K562 (cell line): ENCODE data around the gene MARS1. TPM values are rescaled to one million over a fixed set of nuclear protein-coding genes. Genes with fewer than 3 reads are reported as not detected.

Source experiments
- ATAC-seq: fragments of 200-7000 bp; cut with Tn5 transposase; 3 replicates; pipeline ENCODE4 v1.9.1; 2020; ENCODE audit warnings: moderate library complexity
- BruUV-seq: library from RNA; stranded (reverse); fragments of 400-500 nt; replicated peaks from 2 replicates; lab custom pipeline; 2021; lab: Mats Ljungman, UMichigan
- CTCF ChIA-PET: fragments of 300-600 bp; formaldehyde crosslinking; extraction: SDS; loops from one replicate; lab custom pipeline; 2021; ENCODE audit warnings: low intra/inter-chr PET ratio; lab: Yijun Ruan, JAX
- POLR2A ChIA-PET: fragments of 300-600, 350-650 bp; sonication (Branson Sonifier 250); formaldehyde crosslinking; extraction: SDS; loops from one replicate; lab custom pipeline; 2021; ENCODE audit warnings: antibody characterized with exemption, inconsistent platforms; lab: Yijun Ruan, JAX
- DNase-seq, 4 experiments: peaks; one replicate each; pipeline versions ENCODE4 v3.0.0 to v3.0.0-alpha.2; 2011 to 2018; ENCODE audit warnings: low spot score in 3 of 4, mixed read lengths in 3 of 4; ENCODE audit errors: extremely low read depth in 1 of 4
- FAIRE-seq: peaks from 2 replicates; lab custom pipeline; 2011; peaks lifted over from hg19 to GRCh38; lab: Jason Lieb, UNC
- H2AFZ ChIP-seq: 2 replicates; pipeline ENCODE4 v1.6.0; 2011; ENCODE audit warnings: low read depth, low read length, control low read depth, inconsistent platforms
- H3K27ac ChIP-seq: fragments of 200-600 bp; 3 replicates; pipeline ENCODE4 v1.8.0; 2011; ENCODE audit warnings: low read depth, mild to moderate bottlenecking, control low read depth, inconsistent platforms, low read length, moderate library complexity, mixed read lengths; ENCODE audit errors: extremely low read depth
- H3K27me3 ChIP-seq, 2 experiments: fragments of 300-600 bp in 1 of 2; 2 replicates in 1 of 2; 3 replicates in 1 of 2; pipeline versions ENCODE4 v1.6.0 to v1.8.0; 2011; ENCODE audit warnings: inconsistent platforms in 2 of 2, low read length in 2 of 2, mild to moderate bottlenecking in 1 of 2, mixed read lengths in 1 of 2, moderate library complexity in 1 of 2; ENCODE audit not compliant: control insufficient read depth in 2 of 2, insufficient read depth in 2 of 2
- H3K36me3 ChIP-seq: fragments of 300-600 bp; 3 replicates; pipeline ENCODE4 v1.8.0; 2011; ENCODE audit warnings: mild to moderate bottlenecking, low read length, inconsistent platforms; ENCODE audit not compliant: control insufficient read depth, insufficient read depth
- H3K4me1 ChIP-seq, 2 experiments: fragments of 200-600 bp in 1 of 2; replicated peaks in 1 of 2; 2 replicates in 1 of 2; 3 replicates in 1 of 2; pipeline versions ENCODE4 v1.5.1 to v1.8.0; 2011; ENCODE audit warnings: inconsistent platforms in 2 of 2, low read length in 2 of 2, mild to moderate bottlenecking in 1 of 2, mixed read lengths in 1 of 2, moderate library complexity in 1 of 2; ENCODE audit not compliant: control insufficient read depth in 2 of 2, insufficient read depth in 2 of 2
- H3K4me2 ChIP-seq: 2 replicates; pipeline ENCODE4 v1.6.1; 2011; ENCODE audit warnings: low read length, control low read depth, inconsistent platforms, mixed read lengths; ENCODE audit not compliant: insufficient read depth
- H3K4me3 ChIP-seq: fragments of 200-600 bp; sonication (generic), shearing (Covaris generic); 2 replicates; pipeline ENCODE4 v1.5.1; 2016; ENCODE audit warnings: control low read depth, inconsistent platforms
- H3K79me2 ChIP-seq: fragments of 200-600 bp; 3 replicates; pipeline ENCODE4 v1.8.0; 2011; ENCODE audit warnings: low read length, inconsistent platforms; ENCODE audit not compliant: control insufficient read depth, insufficient read depth
- H3K9ac ChIP-seq, 2 experiments: 2 replicates each; pipeline versions ENCODE4 v1.6.0 to v1.6.1; 2011; ENCODE audit warnings: low read depth in 2 of 2, low read length in 2 of 2, control low read depth in 1 of 2, inconsistent platforms in 1 of 2, mild to moderate bottlenecking in 1 of 2, mixed read lengths in 1 of 2; ENCODE audit not compliant: insufficient read depth in 1 of 2
- H3K9me1 ChIP-seq: one replicate; pipeline ENCODE4 v1.6.0; 2011; ENCODE audit warnings: inconsistent platforms, mild to moderate bottlenecking, low read length, moderate library complexity; ENCODE audit not compliant: control insufficient read depth, insufficient read depth
- H3K9me3 ChIP-seq: replicated peaks from 2 replicates; pipeline ENCODE4 v1.5.1; 2011; ENCODE audit warnings: low read depth, low read length, inconsistent platforms; ENCODE audit not compliant: control insufficient read depth, insufficient read depth
- H4K20me1 ChIP-seq: replicated peaks from 2 replicates; pipeline ENCODE4 v1.6.1; 2011; ENCODE audit warnings: low read length, inconsistent platforms, mixed read lengths; ENCODE audit not compliant: control insufficient read depth, insufficient read depth
- CREM ChIP-seq: IDR thresholded peaks from 2 replicates; pipeline ENCODE4 v1.6.1; 2014; ENCODE audit warnings: antibody characterized with exemption, low read depth
- EGR1 ChIP-seq: fragments of 450-650 bp; conservative IDR thresholded peaks from 2 replicates; pipeline ENCODE4 v1.6.1; 2017; ENCODE audit warnings: mild to moderate bottlenecking
- NFE2 ChIP-seq: IDR thresholded peaks from 2 replicates; pipeline ENCODE4 v1.6.1; 2014; ENCODE audit warnings: antibody characterized with exemption, low read depth
- RBM22 ChIP-seq: fragments of 200-400 bp; formaldehyde crosslinking; IDR thresholded peaks from 2 replicates; pipeline ENCODE4 v1.6.1; 2018; ENCODE audit warnings: low read length, low read depth; ENCODE audit not compliant: poor library complexity, severe bottlenecking
- RNF219 ChIP-seq: fragments of 250-450 bp; sonication (Bioruptor Pico); IDR thresholded peaks from 2 replicates; pipeline ENCODE4 v1.5.0; 2022; ENCODE audit warnings: mild to moderate bottlenecking
- RUNX1 ChIP-seq: sonication (generic); IDR thresholded peaks from 2 replicates; pipeline ENCODE4 v1.6.1; 2016; ENCODE audit warnings: antibody characterized with exemption, low read depth
- SUPT5H ChIP-seq: fragments of 450-650 bp; IDR thresholded peaks from 2 replicates; pipeline ENCODE4 v1.6.1; 2016
- TRIM25 ChIP-seq: fragments of 450-650 bp; IDR thresholded peaks from 2 replicates; pipeline ENCODE4 v1.7.0; 2016; ENCODE audit warnings: borderline replicate concordance
- ZFPM2 ChIP-seq: fragments of 250-450 bp; sonication (Bioruptor Pico); IDR thresholded peaks from 2 replicates; pipeline ENCODE4 v1.5.1; 2022; ENCODE audit warnings: mild to moderate bottlenecking
- ZKSCAN3 ChIP-seq: fragments of 250-450 bp; sonication (Bioruptor Pico); IDR thresholded peaks from 2 replicates; pipeline ENCODE4 v1.4.0; 2020
- ZNF398 ChIP-seq: fragments of 250-450 bp; sonication (Bioruptor Pico); IDR thresholded peaks from 2 replicates; pipeline ENCODE4 v1.8.0; 2021; ENCODE audit warnings: moderate library complexity, mild to moderate bottlenecking, inconsistent platforms
- ZNF583 ChIP-seq: fragments of 250-450 bp; sonication (Bioruptor Pico); IDR thresholded peaks from 2 replicates; pipeline ENCODE4 v1.4.0; 2020
- WGBS: fragments of 100-300 bp; shearing (Covaris generic); methylation state at CpG from one replicate; pipeline ENCODE4 v1.1.6; 2016; ENCODE audit warnings: low coverage, mixed read lengths; ENCODE audit not compliant: insufficient coverage; ENCODE audit errors: missing lambda C conversion rate; 5-methylcytosine and 5-hydroxymethylcytosine counted together
- in situ Hi-C: fragments of 300-500 bp; cut with MboI; formaldehyde crosslinking; loops from 4 replicates; pipeline ENCODE4 v1.15.0; 2018; ENCODE audit warnings: inconsistent platforms, mixed read lengths
- intact Hi-C: fragments of 100-400 bp; cut with micrococcal nuclease; formaldehyde crosslinking; loops from 2 replicates; pipeline ENCODE4 v1.14.2; 2022
- polyA plus RNA-seq, 8 experiments: library from polyadenylated mRNA; depleted of rRNA in 4 of 8; stranded (reverse) in 5 of 8; unstranded in 3 of 8; fragments of >200 nt; fragmentation: Nextera tagmentation in 2 of 8; fragmentation: Illumina TruSeq in 1 of 8; extraction: Ambion mirVana in 2 of 8; extraction: Trizol in 1 of 8; gene quantifications; 2 replicates each; pipeline versions ENCODE4 v1.2.1 to v1.2.3, GENCODE V29; 2011 to 2014; ENCODE audit warnings: inconsistent platforms in 1 of 8, missing spikeins in 1 of 8
- total RNA-seq, 7 experiments: library from RNA; depleted of rRNA in 6 of 7; stranded (reverse); fragments of >200 nt in 6 of 7; fragmentation: Illumina TruSeq in 2 of 7; extraction: Trizol in 2 of 7; gene quantifications; 2 replicates each; pipeline versions ENCODE4 v1.2.1 to v1.2.3, GENCODE V29; 2011 to 2021; ENCODE audit warnings: low replicate concordance in 1 of 7
- TF ChIP-seq, protein P1 (sequence below): fragments of 450-650 bp; IDR thresholded peaks from 2 replicates; pipeline ENCODE4 v1.6.1; 2016; ENCODE audit warnings: borderline replicate concordance
- TF ChIP-seq, protein P2 (sequence below): IDR thresholded peaks from 2 replicates; pipeline ENCODE4 v1.6.1; 2014; ENCODE audit warnings: antibody characterized with exemption

The MARS1 gene
- total and polyA plus RNA-seq, 9 of the 15 experiments (the other 6 are each of a cell fraction or from before 2014, with no cell fraction given) = 117 to 382 (median 220) TPM

- TF ChIP-seq SUPT5H (no peak), ZFPM2 (no peak), NFE2 (no peak), RBM22 (no peak), TRIM25 (no peak), RNF219 (no peak), ZNF583 (CRISPR knock-in tag) (no peak), ZKSCAN3 (CRISPR knock-in tag) (no peak), ZNF398 (CRISPR knock-in tag) (no peak), CREM (no peak), RUNX1 (no peak), EGR1 (no peak)
- TF ChIP-seq, protein P1, sequence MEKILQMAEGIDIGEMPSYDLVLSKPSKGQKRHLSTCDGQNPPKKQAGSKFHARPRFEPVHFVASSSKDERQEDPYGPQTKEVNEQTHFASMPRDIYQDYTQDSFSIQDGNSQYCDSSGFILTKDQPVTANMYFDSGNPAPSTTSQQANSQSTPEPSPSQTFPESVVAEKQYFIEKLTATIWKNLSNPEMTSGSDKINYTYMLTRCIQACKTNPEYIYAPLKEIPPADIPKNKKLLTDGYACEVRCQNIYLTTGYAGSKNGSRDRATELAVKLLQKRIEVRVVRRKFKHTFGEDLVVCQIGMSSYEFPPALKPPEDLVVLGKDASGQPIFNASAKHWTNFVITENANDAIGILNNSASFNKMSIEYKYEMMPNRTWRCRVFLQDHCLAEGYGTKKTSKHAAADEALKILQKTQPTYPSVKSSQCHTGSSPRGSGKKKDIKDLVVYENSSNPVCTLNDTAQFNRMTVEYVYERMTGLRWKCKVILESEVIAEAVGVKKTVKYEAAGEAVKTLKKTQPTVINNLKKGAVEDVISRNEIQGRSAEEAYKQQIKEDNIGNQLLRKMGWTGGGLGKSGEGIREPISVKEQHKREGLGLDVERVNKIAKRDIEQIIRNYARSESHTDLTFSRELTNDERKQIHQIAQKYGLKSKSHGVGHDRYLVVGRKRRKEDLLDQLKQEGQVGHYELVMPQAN = no peak
- TF ChIP-seq, protein P2, sequence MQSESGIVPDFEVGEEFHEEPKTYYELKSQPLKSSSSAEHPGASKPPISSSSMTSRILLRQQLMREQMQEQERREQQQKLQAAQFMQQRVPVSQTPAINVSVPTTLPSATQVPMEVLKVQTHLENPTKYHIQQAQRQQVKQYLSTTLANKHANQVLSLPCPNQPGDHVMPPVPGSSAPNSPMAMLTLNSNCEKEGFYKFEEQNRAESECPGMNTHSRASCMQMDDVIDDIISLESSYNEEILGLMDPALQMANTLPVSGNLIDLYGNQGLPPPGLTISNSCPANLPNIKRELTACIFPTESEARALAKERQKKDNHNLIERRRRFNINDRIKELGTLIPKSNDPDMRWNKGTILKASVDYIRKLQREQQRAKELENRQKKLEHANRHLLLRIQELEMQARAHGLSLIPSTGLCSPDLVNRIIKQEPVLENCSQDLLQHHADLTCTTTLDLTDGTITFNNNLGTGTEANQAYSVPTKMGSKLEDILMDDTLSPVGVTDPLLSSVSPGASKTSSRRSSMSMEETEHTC = no peak
- TF ChIP-seq, all 486 proteins: peak for 0
- no TSS peak for BruUV-seq
- intact Hi-C loops (no loop called here), in situ Hi-C loops (no loop called here)
- no peak overlapping the region for H3K4me2 ChIP-seq
- H3K27ac ChIP-seq = no peak overlapping the region
- no peaks in the 10 kb centered on the region for H3K36me3 ChIP-seq
- 35% methylated on average over 5 of the region's 5 CpGs for WGBS
- no peaks in the 10 kb centered on the region for H4K20me1 ChIP-seq
- ATAC-seq = no peak
- H3K9me3 ChIP-seq = no peaks in the 10 kb centered on the region
- no peaks in the 10 kb centered on the region for H3K9me1 ChIP-seq
- DNase-seq = no peak
- FAIRE-seq = no peak
- CTCF ChIA-PET = no interaction called here
- H3K4me1 ChIP-seq = peaks cover 41 to 53% of the 10 kb centered on the region in 2 experiments
- H3K9ac ChIP-seq = no peak overlapping the region
- peaks cover 6 to 26% of the 10 kb centered on the region in 2 experiments; a peak in 4 of 5 replicates for H3K27me3 ChIP-seq
- no peaks in the 10 kb centered on the region for H3K79me2 ChIP-seq
- no peak overlapping the region for H2AFZ ChIP-seq
- POLR2A ChIA-PET = interaction anchor here (0.6 to 1.9 kb wide), 7 partner anchors 8 to 40 kb away, joined by 3 to 7 read pairs (median 4); partner anchors contain the start of gene INHBE
- H3K4me3 ChIP-seq = no peak overlapping the region
These were observed 14.0 kb upstream of the MARS1 start for GRCh38 chr12:57473886-57474285.
